Astrocyte (in vitro differentiated cells and primary cell): Measurements from ENCODE around the gene ACKR3. TPM values are rescaled to one million over a fixed set of nuclear protein-coding genes. Genes with fewer than 3 reads are reported as not detected.

Experiments
- DNase-seq: peaks from one replicate; pipeline ENCODE4 v3.0.0-alpha.2; 2010; ENCODE audit warnings: low read depth
- FAIRE-seq: peaks from 2 replicates; lab custom pipeline; 2011; peaks lifted over from hg19 to GRCh38; lab: Jason Lieb, UNC
- H2AFZ ChIP-seq: 2 replicates; pipeline ENCODE4 v1.6.0; 2012; ENCODE audit warnings: low read depth, low read length, inconsistent platforms
- H3K27ac ChIP-seq: 2 replicates; pipeline ENCODE4 v1.5.1; 2011; ENCODE audit warnings: low read depth, low read length, inconsistent platforms
- H3K27me3 ChIP-seq: 2 replicates; pipeline ENCODE4 v1.6.0; 2011; ENCODE audit warnings: low read length, inconsistent platforms; ENCODE audit not compliant: insufficient read depth
- H3K36me3 ChIP-seq: 2 replicates; pipeline ENCODE4 v1.5.1; 2011; ENCODE audit warnings: low read length, inconsistent platforms; ENCODE audit not compliant: insufficient read depth
- H3K4me1 ChIP-seq: 2 replicates; pipeline ENCODE4 v1.5.1; 2011; ENCODE audit warnings: low read length, inconsistent platforms; ENCODE audit not compliant: insufficient read depth
- H3K4me2 ChIP-seq: 2 replicates; pipeline ENCODE4 v1.6.0; 2012; ENCODE audit warnings: low read length, inconsistent platforms
- H3K4me3 ChIP-seq: 2 replicates; pipeline ENCODE4 v1.5.1; 2011; ENCODE audit warnings: low read depth, mild to moderate bottlenecking, low read length, inconsistent platforms; ENCODE audit not compliant: insufficient read depth
- H3K79me2 ChIP-seq: 2 replicates; pipeline ENCODE4 v1.6.0; 2012; ENCODE audit warnings: mild to moderate bottlenecking, low read length, inconsistent platforms; ENCODE audit not compliant: insufficient read depth
- H3K9ac ChIP-seq: 2 replicates; pipeline ENCODE4 v1.6.0; 2012; ENCODE audit warnings: mild to moderate bottlenecking, low read length, inconsistent platforms
- H3K9me3 ChIP-seq: 2 replicates; pipeline ENCODE4 v1.5.1; 2012; ENCODE audit warnings: low read depth, mild to moderate bottlenecking, low read length, inconsistent platforms; ENCODE audit not compliant: insufficient read depth
- H4K20me1 ChIP-seq: 2 replicates; pipeline ENCODE4 v1.6.0; 2012; ENCODE audit warnings: low read length, inconsistent platforms; ENCODE audit not compliant: insufficient read depth
- H3K27ac Mint-ChIP-seq: one replicate; pipeline ENCODE4 v1.8.0; 2021; ENCODE audit warnings: mild to moderate bottlenecking, mixed read lengths; ENCODE audit not compliant: unreplicated experiment
- H3K27me3 Mint-ChIP-seq: one replicate; pipeline ENCODE4 v1.8.0; 2021; ENCODE audit warnings: low read depth, mixed read lengths; ENCODE audit not compliant: unreplicated experiment
- H3K36me3 Mint-ChIP-seq: one replicate; pipeline ENCODE4 v1.8.0; 2021; ENCODE audit warnings: low read depth, mixed read lengths; ENCODE audit not compliant: unreplicated experiment
- H3K4me1 Mint-ChIP-seq: one replicate; pipeline ENCODE4 v1.8.0; 2021; ENCODE audit warnings: low read depth, mixed read lengths; ENCODE audit not compliant: unreplicated experiment
- H3K4me3 Mint-ChIP-seq: one replicate; pipeline ENCODE4 v1.8.0; 2021; ENCODE audit warnings: mild to moderate bottlenecking, moderate library complexity, mixed read lengths; ENCODE audit not compliant: unreplicated experiment
- H3K9me3 Mint-ChIP-seq: one replicate; pipeline ENCODE4 v1.8.0; 2021; ENCODE audit warnings: mild to moderate bottlenecking, mixed read lengths; ENCODE audit not compliant: unreplicated experiment
- EZH2 ChIP-seq: IDR thresholded peaks from 2 replicates; pipeline ENCODE4 v1.6.1; 2012; ENCODE audit warnings: mild to moderate bottlenecking, low read length, inconsistent platforms; ENCODE audit not compliant: insufficient read depth
- total RNA-seq: library from RNA; stranded (reverse); gene quantifications from 2 replicates; pipeline ENCODE4 v1.2.1, GENCODE V29; 2021
- TF ChIP-seq, protein P1 (sequence below): IDR thresholded peaks from 2 replicates; pipeline ENCODE4 v1.5.1; 2011; ENCODE audit warnings: low read depth, mild to moderate bottlenecking, inconsistent platforms, low read length, moderate library complexity; ENCODE audit not compliant: insufficient read depth

The ACKR3 gene
- total RNA-seq, 1 donor from 2014 or later: 72.7 TPM

DNA sequence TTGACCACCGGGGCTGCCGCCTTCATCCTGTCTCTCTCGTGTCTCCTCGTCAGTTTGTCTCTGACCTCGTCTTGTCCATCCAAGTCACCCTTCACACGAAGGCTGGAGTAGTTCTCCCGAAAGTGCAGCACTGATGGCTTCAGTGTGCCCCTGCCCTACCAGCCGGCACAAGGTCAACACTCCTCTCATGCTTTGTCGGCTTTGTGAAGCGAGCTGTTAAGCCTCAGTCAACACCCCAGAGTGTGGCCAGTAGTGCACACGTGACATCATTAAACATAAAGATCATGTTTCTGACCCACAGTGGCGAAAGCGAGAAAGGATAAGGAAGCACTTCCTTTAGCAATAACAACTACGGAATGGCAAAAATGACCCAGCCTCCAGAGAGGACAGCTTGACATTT, 23.2 kb downstream of the ACKR3 start:
- Histone ChIP-seq H3K27ac (no peak overlapping the region), H3K4me1 (peaks cover 7% of the 10 kb centered on the region), H3K36me3 (no peaks in the 10 kb centered on the region), H3K27me3 (peaks cover 6% of the 10 kb centered on the region), H3K4me2 (no peak overlapping the region), H3K4me3 (no peak overlapping the region), H3K9ac (no peak overlapping the region), H4K20me1 (no peaks in the 10 kb centered on the region), H3K79me2 (no peaks in the 10 kb centered on the region), H3K9me3 (peaks cover 3% of the 10 kb centered on the region), H2AFZ (no peak overlapping the region)
- FAIRE-seq: no peak
- Mint-ChIP-seq H3K4me1 (no peaks in the 10 kb centered on the region), H3K36me3 (no peaks in the 10 kb centered on the region), H3K27me3 (peaks cover 16% of the 10 kb centered on the region), H3K9me3 (no peaks in the 10 kb centered on the region), H3K4me3 (no peak overlapping the region), H3K27ac (no peak overlapping the region)
- DNase-seq: no peak
- no peak for TF ChIP-seq EZH2
- TF ChIP-seq, protein P1, sequence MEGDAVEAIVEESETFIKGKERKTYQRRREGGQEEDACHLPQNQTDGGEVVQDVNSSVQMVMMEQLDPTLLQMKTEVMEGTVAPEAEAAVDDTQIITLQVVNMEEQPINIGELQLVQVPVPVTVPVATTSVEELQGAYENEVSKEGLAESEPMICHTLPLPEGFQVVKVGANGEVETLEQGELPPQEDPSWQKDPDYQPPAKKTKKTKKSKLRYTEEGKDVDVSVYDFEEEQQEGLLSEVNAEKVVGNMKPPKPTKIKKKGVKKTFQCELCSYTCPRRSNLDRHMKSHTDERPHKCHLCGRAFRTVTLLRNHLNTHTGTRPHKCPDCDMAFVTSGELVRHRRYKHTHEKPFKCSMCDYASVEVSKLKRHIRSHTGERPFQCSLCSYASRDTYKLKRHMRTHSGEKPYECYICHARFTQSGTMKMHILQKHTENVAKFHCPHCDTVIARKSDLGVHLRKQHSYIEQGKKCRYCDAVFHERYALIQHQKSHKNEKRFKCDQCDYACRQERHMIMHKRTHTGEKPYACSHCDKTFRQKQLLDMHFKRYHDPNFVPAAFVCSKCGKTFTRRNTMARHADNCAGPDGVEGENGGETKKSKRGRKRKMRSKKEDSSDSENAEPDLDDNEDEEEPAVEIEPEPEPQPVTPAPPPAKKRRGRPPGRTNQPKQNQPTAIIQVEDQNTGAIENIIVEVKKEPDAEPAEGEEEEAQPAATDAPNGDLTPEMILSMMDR: no peak

DNA sequence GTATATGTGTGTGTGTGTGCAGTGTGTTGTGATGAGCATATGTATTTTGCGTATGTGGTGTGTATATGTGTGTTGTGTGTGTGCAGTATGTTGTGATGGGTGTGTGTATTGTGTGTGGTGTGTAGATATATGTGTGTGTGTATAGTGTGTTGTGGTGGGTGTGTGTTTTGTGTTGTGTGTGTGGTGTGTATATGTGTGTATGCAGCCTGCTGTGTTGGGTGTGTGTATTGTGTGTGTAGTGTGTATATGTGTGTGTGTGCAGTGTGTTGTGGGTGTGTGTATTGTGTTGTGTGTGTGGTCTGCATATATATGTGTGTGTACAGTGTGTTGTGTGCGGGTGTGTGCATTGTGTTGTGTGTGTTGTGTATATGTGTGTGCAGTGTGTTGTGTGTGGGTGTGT, 23.9 kb downstream of the ACKR3 start:
- H3K36me3 ChIP-seq: no peaks in the 10 kb centered on the region
- no peak overlapping the region for H3K27ac ChIP-seq
- H4K20me1 ChIP-seq: no peaks in the 10 kb centered on the region
- no peaks in the 10 kb centered on the region for H3K36me3 Mint-ChIP-seq
- no peak for DNase-seq
- H3K4me2 ChIP-seq: no peak overlapping the region
- H3K9ac ChIP-seq: no peak overlapping the region
- peaks cover under 1% of the 10 kb centered on the region for H3K4me1 ChIP-seq
- TF ChIP-seq, protein P1: no peak
- TF ChIP-seq EZH2: no peak
- no peak overlapping the region for H3K4me3 Mint-ChIP-seq
- peaks cover 3% of the 10 kb centered on the region for H3K9me3 ChIP-seq
- FAIRE-seq: no peak
- no peak overlapping the region for H3K27ac Mint-ChIP-seq
- no peaks in the 10 kb centered on the region for H3K9me3 Mint-ChIP-seq
- no peak overlapping the region for H2AFZ ChIP-seq
- H3K4me1 Mint-ChIP-seq: no peaks in the 10 kb centered on the region
- H3K27me3 ChIP-seq: peaks cover 6% of the 10 kb centered on the region
- no peak overlapping the region for H3K4me3 ChIP-seq
- no peaks in the 10 kb centered on the region for H3K79me2 ChIP-seq
- peaks cover 15% of the 10 kb centered on the region for H3K27me3 Mint-ChIP-seq

DNA sequence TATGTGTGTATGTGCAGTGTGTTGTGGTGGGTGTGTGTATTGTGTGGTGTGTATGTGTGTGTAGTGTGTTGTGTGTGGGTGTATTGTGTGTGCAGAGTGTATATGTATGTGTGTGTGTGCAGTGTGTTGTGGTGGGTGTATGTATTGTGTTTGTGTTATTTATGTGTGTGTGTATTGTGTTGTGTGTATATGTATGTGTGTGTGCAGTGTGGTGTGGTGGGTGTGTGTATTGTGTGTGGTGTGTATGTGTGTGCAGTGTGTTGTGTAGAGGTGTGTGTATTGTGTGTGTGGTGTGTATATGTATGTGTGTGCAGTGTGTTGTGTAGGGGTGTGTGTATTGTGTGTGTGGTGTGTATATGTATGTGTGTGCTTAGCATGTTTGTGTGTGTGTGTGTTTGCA, 24.3 kb downstream of the ACKR3 start:
- H3K4me3 ChIP-seq: no peak overlapping the region
- no peak overlapping the region for H3K9ac ChIP-seq
- Mint-ChIP-seq H3K36me3 (no peaks in the 10 kb centered on the region), H3K27me3 (peaks cover 14% of the 10 kb centered on the region), H3K4me3 (no peak overlapping the region), H3K27ac (no peak overlapping the region), H3K4me1 (no peaks in the 10 kb centered on the region), H3K9me3 (no peaks in the 10 kb centered on the region)
- no peaks in the 10 kb centered on the region for H3K79me2 ChIP-seq
- DNase-seq (no peak), FAIRE-seq (no peak)
- H3K27ac ChIP-seq: no peak overlapping the region
- no peaks in the 10 kb centered on the region for H4K20me1 ChIP-seq
- no peak overlapping the region for H2AFZ ChIP-seq
- no peaks in the 10 kb centered on the region for H3K36me3 ChIP-seq
- peaks cover 6% of the 10 kb centered on the region for H3K27me3 ChIP-seq
- peaks cover 3% of the 10 kb centered on the region for H3K9me3 ChIP-seq
- no peak for TF ChIP-seq EZH2
- TF ChIP-seq, protein P1: no peak
- H3K4me1 ChIP-seq: no peaks in the 10 kb centered on the region
- H3K4me2 ChIP-seq: no peak overlapping the region
